Type B pancreatic cell (in vitro differentiated cells): ENCODE data around the gene CFAP107. TPM values are rescaled to one million over a fixed set of nuclear protein-coding genes. Genes with fewer than 3 reads are reported as not detected.

Experiments
- DNase-seq: peaks from one replicate; pipeline ENCODE4 v3.0.0; 2021; ENCODE audit warnings: mixed read lengths; ENCODE audit not compliant: unreplicated experiment; ENCODE audit errors: extremely low spot score
- H3K27ac Mint-ChIP-seq: 2 replicates; pipeline ENCODE4 v1.8.0; 2021; ENCODE audit warnings: mild to moderate bottlenecking, mixed read lengths
- H3K27me3 Mint-ChIP-seq: 2 replicates; pipeline ENCODE4 v1.8.0; 2021; ENCODE audit warnings: mixed read lengths
- H3K36me3 Mint-ChIP-seq: 2 replicates; pipeline ENCODE4 v1.8.0; 2021; ENCODE audit warnings: mixed read lengths
- H3K4me1 Mint-ChIP-seq: one replicate; pipeline ENCODE4 v1.8.0; 2021; ENCODE audit warnings: mixed read lengths; ENCODE audit not compliant: unreplicated experiment
- H3K4me3 Mint-ChIP-seq: 2 replicates; pipeline ENCODE4 v1.8.0; 2021; ENCODE audit warnings: mild to moderate bottlenecking, mixed read lengths
- H3K9me3 Mint-ChIP-seq: 2 replicates; pipeline ENCODE4 v1.8.0; 2021; ENCODE audit warnings: mixed read lengths
- total RNA-seq: library from RNA; stranded (reverse); gene quantifications from 2 replicates; pipeline ENCODE4 v1.2.1, GENCODE V29; 2021; ENCODE audit warnings: low replicate concordance
- TF ChIP-seq, protein P1 (sequence below): fragments of 200-600 bp; sonication (generic); conservative IDR thresholded peaks from 2 replicates; pipeline ENCODE4 v1.5.0; 2021; ENCODE audit warnings: antibody characterized with exemption, mild to moderate bottlenecking

CFAP107 gene
- total RNA-seq, 1 donor from 2014 or later: 2.7 TPM

DNA sequence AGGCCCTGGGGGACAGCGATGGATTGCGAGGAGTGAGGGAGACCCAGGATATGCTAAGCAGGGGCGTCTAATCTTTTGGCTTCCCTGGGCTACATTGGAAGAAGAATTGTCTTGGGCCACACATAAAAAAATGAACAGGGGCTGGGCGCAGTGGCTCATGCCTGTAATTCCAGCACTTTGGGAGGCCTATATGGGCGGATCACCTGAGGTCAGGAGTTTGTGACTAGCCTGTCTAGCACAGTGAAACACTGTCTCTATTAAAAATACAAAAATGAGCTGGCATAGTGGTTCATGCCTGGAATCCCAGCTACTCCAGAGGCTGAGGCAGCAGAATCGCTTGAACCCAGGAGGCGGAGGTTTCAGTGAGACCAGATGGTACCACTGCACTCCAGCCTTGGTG lies 16.8 kb downstream of the CFAP107 start:
- TF ChIP-seq, protein P1, sequence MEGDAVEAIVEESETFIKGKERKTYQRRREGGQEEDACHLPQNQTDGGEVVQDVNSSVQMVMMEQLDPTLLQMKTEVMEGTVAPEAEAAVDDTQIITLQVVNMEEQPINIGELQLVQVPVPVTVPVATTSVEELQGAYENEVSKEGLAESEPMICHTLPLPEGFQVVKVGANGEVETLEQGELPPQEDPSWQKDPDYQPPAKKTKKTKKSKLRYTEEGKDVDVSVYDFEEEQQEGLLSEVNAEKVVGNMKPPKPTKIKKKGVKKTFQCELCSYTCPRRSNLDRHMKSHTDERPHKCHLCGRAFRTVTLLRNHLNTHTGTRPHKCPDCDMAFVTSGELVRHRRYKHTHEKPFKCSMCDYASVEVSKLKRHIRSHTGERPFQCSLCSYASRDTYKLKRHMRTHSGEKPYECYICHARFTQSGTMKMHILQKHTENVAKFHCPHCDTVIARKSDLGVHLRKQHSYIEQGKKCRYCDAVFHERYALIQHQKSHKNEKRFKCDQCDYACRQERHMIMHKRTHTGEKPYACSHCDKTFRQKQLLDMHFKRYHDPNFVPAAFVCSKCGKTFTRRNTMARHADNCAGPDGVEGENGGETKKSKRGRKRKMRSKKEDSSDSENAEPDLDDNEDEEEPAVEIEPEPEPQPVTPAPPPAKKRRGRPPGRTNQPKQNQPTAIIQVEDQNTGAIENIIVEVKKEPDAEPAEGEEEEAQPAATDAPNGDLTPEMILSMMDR: no peak
- Mint-ChIP-seq H3K27ac (no peak overlapping the region), H3K9me3 (peaks cover 2% of the 10 kb centered on the region), H3K4me3 (no peak overlapping the region), H3K27me3 (peaks cover 22% of the 10 kb centered on the region), H3K36me3 (no peaks in the 10 kb centered on the region), H3K4me1 (no peaks in the 10 kb centered on the region)
- DNase-seq: no peak

DNA sequence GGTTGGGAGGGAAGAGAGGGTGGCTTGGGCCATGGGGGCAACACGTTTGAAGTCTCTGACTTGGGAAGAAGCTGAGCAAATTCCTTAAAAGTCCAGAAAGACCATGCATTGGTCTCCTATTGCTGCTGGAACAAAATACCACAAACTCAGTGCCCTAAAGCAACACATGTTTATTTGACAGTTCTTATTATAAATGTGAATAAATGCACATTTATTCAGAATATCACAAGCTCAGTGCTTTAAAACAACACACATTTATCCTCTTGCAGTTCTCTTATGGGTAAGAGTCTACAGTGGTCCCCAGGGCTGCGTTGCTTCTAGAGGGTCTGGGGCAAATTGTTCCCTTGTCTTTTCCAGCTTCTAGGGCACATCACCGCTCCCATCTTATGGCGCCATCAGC lies 17.5 kb downstream of the CFAP107 start:
- Mint-ChIP-seq H3K4me1 (no peaks in the 10 kb centered on the region), H3K27ac (no peak overlapping the region), H3K27me3 (peaks cover 19% of the 10 kb centered on the region), H3K36me3 (no peaks in the 10 kb centered on the region), H3K4me3 (no peak overlapping the region), H3K9me3 (no peaks in the 10 kb centered on the region)
- TF ChIP-seq, protein P1: no peak
- DNase-seq: no peak

DNA sequence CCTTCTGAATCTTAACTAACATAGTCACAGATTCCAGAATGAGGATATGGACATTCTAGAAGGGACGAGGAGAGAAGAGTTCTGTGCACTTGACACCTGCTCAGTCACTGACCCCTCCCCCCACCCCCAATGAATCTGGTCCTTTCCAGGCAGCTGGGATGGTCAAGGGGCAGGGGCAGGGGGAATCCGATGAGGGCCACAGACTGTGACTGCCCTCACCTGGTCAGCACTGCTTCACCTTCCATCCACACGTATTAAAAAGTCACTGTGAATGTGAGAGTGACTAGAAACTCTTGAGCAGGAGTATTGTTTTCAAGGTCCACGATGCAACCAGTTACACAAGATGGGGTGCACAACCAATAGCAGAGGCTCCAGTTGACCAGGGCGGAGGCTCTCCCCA lies 18.0 kb downstream of the CFAP107 start:
- no peaks in the 10 kb centered on the region for H3K36me3 Mint-ChIP-seq
- H3K4me3 Mint-ChIP-seq: no peak overlapping the region
- H3K4me1 Mint-ChIP-seq: no peaks in the 10 kb centered on the region
- H3K27ac Mint-ChIP-seq: no peak overlapping the region
- no peak for DNase-seq
- H3K9me3 Mint-ChIP-seq: no peaks in the 10 kb centered on the region
- TF ChIP-seq, protein P1: no peak
- H3K27me3 Mint-ChIP-seq: peaks cover 19% of the 10 kb centered on the region

DNA sequence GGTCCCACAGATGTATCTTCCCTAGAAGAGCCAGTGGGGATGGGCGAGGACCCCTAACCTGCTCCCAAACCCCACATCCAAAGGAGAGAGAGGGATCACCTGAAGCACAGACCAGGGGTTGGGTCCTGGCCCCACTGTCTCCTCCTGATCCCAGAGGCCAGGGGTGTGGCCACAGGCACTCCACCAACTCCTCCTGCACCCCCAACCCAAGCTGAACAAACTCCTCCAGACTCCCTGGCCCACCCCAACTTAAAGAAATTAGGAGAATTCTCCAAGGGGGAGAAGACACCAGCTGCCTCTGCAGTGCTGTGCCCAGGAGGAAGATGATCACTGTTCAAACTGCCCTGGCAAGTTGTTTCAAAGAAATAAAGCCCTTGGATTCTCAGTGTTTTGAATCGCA lies 23.0 kb downstream of the CFAP107 start:
- Mint-ChIP-seq H3K4me1 (no peaks in the 10 kb centered on the region), H3K27ac (no peak overlapping the region), H3K27me3 (peaks cover 37% of the 10 kb centered on the region), H3K36me3 (no peaks in the 10 kb centered on the region), H3K4me3 (no peak overlapping the region), H3K9me3 (no peaks in the 10 kb centered on the region)
- no peak for DNase-seq
- TF ChIP-seq, protein P1: no peak

DNA sequence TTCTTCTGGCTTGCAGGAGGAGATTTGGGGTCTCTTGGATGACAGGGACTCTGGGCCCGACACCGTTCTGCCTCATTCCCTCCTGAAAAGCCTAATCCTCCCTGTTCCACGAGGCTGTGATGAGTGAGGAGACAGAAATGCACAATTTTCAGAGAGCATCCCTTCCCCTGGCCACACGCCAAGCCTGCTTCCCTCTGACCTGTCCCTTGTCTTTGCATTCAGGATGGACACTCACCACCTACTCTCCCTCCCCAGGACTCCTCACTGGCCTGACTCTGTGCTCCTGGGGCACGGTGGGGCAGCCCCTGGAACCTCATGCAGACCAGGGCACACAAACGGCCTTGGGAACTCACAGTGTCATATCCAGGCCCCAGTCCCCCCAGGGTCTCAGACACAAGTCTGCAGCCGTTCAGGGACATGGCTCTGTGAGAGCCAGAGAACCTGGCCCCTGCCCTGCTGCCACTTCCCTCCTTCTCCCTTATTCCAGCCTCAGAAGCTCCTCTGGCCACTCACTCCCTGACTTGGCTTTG lies 24.0 kb downstream of the CFAP107 start:
- H3K4me3 Mint-ChIP-seq: no peak overlapping the region
- peaks cover 40% of the 10 kb centered on the region for H3K27me3 Mint-ChIP-seq
- no peaks in the 10 kb centered on the region for H3K9me3 Mint-ChIP-seq
- H3K36me3 Mint-ChIP-seq: no peaks in the 10 kb centered on the region
- H3K4me1 Mint-ChIP-seq: no peaks in the 10 kb centered on the region
- peak overlapping the region; percentile 39 for H3K27ac Mint-ChIP-seq
- no peak for DNase-seq
- TF ChIP-seq, protein P1: no peak

DNA sequence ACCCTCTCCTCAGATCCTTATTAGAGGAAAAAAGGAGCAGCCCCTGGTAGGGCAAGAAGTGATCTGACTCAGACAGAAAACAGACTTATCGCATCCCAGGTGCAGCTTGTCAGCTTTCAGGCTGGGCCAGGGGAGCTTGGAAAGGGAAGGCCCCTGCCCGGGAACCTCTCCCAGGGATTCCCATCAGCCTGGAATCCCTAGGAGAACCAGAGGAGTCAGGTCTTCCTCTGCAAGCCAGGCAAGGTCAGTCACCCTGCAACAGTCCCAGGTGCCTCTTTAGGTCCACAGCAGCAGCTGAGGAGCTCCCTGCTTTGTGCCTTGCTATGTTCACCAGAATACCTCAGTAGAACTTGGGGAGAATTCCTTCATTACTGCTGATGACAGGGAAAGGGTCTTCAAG lies 24.6 kb downstream of the CFAP107 start:
- Mint-ChIP-seq H3K4me1 (no peaks in the 10 kb centered on the region), H3K9me3 (no peaks in the 10 kb centered on the region), H3K27me3 (peaks cover 39% of the 10 kb centered on the region), H3K4me3 (no peak overlapping the region), H3K27ac (peak overlapping the region; percentile 39), H3K36me3 (no peaks in the 10 kb centered on the region)
- TF ChIP-seq, protein P1: no peak
- no peak for DNase-seq
